ENCODE data around the gene CCDC134.
"Not testable (repeated sequence)": the region's sequence is repeated elsewhere in the genome, so short reads cannot be mapped to it uniquely, and the experiment has no call there.

The CCDC134 gene

DNA sequence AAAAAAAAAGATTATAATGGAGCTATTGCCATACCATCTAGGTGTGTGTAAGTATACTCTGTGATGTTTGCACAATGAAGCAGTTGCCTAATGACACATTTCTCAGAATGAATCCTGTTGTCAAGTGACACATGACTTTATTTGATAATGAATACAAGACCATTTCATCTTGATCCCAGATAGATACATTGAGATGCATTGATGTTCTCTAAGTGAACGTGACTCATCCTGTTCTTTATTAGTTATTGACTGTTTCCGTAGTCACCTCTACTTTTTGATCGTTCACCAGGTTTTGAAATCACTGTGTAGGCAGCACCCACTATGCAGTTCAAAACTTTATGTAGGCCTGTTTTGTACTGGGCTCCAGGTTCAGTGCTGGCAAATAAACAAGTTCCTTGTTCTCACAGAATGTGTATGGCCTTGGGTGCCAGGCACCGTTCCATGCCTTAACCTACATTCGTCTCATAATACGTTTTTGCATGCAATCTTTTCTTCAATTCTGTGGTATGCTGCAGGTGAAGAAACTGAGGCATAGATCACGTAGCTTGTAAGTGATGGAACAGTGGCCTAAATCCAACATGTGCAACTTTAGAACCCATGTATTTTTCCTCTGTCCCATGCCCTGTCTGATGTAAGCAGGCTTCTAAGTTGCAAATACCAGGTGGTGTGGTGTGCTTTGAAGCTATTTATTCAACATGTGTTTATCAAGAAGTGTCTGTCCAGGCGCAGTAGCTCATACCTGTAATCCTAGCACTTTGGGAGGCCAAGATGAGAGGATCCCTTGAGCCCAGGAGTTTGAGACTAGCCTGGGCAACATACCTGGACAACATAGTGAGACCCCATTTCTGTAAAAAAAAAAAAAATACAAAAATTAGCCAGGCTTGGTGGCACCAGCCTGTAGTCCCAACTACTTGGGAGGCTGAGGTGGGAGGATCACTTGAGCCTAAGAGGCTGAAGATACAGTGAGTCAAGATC lies 42.8 kb downstream of the CCDC134 start:
- DNase-seq (ENCODE audit: low read depth in 2 of 2) = no peak

- no peak for DNase-seq (ENCODE audit: low read depth in 2 of 2)
These were observed 43.6 kb downstream of the CCDC134 start for GRCh38 chr22:41844036-41844435.

DNA sequence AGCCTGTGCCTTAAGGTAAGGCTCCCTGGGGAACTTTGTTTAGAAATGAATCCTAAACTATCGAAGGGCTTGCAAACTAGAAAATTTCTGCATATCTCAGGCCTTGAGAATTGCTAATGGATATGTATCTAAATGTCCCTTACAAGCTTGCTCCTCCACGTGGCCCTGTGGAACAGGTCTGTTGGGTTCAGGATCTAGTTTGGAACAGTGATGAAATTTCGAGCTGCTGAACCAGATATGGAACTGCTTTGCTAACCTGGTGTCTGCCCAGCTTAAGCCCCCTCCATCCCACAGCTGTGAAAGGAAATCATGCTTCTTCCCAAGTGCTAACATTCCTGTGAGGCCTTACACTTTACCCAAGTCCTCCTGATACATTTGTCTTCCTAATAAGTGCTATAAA lies 44.0 kb downstream of the CCDC134 start:
- no peak for DNase-seq (ENCODE audit: low read depth in 2 of 2)

DNA sequence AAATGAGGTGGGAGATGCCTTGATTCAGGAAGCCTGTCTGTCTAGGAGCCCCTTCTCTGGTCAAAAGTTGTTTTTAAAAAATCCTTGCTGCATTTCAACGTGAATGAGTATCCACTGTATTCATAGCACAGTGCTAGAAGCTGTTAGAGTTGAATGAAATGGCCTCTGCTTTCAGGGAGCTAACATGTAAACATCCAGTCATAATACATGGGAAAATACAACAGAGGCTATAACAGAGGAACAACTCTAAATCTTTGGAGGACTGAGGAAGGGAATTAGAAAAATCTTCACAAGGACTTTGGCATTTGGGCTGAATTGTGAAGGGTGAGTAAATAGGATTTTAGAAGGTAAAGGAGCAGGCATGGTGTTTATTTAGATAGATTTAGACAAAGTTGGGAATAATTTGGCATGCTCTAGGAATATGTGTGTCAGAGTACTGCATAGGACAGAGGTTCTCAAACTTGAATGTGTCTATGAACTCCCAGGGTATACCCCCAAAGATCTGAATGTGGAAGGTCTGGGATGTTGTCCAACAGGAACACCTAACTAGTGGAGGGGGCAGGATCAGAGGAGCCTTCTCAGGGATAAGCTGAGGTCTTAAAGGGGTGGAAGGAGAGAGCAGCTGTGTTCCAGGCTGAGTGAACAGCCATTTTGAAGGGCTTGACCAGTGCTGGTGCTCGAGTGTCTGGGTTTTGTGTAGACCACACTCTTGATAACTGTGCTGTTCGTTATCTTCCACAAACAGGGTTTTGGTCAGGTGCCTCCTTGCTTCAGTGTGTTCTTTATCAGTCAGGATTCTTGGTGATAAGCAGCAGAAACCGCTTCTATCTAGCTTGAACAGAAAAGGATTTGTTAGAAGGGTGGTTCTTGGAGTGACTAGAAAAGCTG lies 45.1 kb downstream of the CCDC134 start:
- DNase-seq (ENCODE audit: low read depth in 2 of 2) = no peak

DNA sequence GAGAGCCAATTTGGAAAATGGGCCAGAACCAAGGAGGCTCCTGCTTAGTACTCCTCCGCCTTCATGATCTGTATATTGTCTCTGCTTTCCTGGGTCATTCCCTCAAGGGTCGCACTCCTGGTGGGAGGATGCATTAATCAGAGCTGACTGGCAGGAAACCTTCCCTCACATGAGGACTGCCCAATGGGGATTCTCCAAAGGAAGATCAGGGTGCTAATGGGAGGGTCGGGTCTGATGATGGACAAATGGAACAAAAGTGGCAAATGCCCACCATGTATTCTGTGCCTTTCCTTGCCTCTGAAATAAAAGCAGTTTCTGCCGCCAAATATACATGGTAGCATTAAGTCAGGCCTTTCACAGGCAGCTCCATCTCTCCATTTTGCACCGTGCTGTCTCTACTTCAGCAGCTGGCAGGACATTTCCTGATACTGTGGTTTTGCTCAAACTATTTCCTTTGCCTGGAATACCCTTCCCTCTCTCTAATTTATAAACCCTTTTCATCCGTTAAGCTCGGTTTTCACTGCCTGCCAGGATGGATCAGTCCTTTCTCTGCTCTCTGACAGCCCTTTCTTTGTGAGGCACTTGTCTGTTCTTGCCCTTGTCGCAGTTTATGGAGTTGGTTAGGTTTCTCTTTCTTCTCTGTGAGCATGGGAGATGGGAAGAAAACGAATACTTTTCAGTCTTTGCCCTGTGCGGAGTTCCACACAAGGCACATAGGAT lies 45.9 kb downstream of the CCDC134 start:
- DNase-seq (ENCODE audit: low read depth in 2 of 2) = no peak

GRCh38 chr22:41847300-41847699 lies 46.8 kb downstream of the CCDC134 start:
- no peak for DNase-seq (ENCODE audit: low read depth in 2 of 2)

DNA sequence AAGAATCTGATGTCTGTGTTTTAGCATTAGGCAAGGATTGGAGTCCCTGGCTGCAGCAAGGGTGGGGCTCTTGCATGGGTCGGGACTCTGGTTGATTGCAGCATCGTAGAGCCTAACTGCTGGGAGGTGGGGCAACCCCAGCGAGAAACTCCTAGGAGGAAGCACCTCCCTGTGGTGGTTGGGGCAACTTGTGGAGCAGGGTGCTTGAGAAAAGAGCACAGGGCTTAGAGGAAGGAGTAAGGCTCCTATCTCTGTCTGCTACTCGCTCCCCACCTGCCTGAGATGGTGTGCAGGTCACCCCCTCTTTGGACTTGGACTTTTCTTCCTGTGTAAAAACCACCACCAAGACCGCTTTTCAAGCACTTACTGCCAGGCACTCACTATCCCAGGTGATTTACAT lies 48.0 kb downstream of the CCDC134 start:
- DNase-seq (ENCODE audit: low read depth in 2 of 2) = no peak

DNA sequence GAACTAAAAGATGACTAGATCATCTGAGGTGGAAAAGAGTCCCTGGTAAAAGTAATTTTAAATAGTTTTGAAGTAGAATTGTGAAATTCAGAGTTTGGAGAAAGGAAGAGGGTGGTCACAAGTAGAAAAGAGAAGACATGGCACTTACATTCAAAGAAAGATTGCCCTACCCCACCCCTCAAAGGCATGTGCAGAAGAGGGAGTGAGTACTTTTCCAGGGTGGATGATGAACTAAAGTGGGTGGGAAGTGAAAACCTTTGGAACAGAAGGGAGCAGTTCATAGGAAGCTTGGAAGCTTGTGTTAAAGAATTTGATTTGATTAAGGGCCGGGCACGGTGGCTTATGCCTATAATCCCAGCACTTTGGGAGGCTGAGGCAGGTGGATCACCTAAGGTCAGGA lies 56.0 kb downstream of the CCDC134 start:
- no peak for DNase-seq (ENCODE audit: low read depth in 2 of 2)

DNA sequence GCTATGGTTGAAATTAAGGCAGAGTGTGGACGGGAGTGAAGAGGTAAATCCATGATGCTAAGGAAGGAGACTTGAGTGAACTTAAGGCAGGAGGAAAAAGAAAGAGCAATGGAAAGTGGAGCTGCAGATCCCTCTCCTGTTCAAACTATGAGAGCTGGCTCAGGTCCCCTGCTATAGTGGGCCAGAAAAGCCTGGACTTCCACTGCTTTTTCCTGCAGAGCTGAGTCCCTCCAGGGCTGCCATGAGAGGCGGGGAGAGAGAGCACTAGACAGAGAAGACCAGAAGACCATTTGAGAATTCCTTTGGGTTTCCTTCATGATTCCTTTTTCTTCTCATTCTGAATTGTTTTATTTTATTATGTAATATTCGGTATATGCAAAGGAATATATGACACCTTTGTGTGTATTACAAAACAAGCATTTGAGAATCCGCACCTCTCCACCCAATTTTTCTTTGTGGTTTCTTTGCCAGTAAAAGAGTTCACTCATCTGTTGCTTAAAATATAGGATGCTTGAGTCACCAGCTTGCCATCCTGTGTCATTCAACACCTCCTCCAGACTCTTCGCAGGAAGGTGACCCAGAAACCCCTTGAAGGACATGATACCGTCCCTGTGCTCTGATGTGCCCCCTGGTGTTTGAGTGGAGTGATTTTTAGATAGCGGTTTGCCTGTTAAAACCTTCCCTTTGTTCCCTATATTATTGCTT lies 56.8 kb downstream of the CCDC134 start:
- no peak for DNase-seq (ENCODE audit: low read depth in 2 of 2)

- no peak for DNase-seq (ENCODE audit: low read depth in 2 of 2)
These were observed 57.4 kb downstream of the CCDC134 start for GRCh38 chr22:41857860-41858199.

DNA sequence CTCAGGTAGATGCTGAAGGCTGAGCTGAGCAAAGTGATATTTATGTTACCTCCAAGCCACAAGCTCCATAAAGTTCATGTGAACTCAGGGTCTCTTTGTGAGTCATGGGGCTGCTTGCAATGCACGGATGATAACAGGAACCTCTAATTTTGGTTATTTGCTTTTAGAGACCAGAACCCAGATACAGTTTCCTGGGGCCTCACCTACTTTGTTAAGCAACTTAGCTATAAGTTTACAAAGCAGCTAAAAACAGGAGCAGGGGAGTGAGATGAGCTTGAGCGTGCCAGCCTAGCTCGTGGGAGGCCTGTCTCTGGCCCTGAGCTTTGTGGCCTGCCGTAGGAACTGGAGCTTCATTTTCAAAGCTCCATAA lies 61.7 kb downstream of the CCDC134 start:
- DNase-seq (ENCODE audit: low read depth in 2 of 2) = no peak

DNA sequence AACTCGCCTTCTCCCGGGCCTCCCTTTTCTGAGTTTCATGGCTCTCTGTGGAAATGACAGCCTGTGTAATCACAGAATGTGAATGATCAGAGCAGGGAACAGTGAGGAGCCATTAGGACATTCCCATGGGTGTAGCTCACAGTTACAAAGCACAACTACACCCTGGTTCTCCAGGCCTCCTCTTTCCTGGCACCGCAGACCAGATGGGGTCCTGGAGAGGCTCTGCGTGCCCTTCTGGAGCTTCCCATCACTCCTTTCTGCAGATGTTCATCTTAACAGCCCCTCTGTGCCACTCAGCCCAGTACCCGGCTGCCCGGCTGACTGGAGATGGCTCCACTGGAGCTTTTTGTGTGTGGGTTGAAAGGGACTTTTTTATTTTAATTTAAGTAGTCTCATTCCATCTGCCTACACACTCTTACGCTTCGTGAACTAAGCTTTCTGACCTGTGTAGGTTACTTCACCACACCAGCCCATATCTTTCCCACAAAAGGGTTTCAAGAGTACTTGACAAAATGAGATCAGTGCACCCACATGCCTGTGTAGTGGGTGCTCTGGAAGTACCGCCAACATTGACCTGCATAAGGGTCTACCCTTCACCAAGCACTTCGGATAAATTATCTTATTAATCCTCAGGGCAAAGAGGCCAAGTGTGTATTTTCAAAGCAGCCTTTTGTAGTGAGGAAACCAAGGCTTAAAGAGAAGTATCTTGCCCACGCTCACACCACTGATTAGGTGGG lies 62.2 kb downstream of the CCDC134 start:
- DNase-seq (ENCODE audit: low read depth in 2 of 2) = no peak

- DNase-seq (ENCODE audit: low read depth in 2 of 2) = no peak
These were observed 63.0 kb downstream of the CCDC134 start for GRCh38 chr22:41863472-41863871.

DNA sequence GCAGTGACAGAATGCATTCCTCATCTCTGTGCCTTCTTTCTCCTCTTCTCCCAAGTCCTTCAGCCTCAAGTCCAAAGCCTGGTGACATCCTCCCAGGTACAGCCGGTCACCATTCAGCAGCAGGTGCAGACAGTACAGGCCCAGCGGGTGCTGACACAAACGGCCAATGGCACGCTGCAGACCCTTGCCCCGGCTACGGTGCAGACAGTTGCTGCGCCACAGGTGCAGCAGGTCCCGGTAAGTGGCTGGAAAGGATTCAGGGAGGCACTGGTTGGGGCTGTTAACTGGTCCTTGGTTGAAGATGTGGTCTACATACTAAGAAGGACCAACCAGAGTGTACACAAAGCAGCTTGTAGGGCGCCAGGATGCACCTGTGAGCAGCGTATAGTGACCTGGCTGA lies 68.1 kb downstream of the CCDC134 start:
- DNase-seq (ENCODE audit: low read depth in 2 of 2) = no peak

GRCh38 chr22:41870081-41870480 lies 69.6 kb downstream of the CCDC134 start:
- DNase-seq (ENCODE audit: low read depth in 2 of 2) = not testable (repeated sequence)

DNA sequence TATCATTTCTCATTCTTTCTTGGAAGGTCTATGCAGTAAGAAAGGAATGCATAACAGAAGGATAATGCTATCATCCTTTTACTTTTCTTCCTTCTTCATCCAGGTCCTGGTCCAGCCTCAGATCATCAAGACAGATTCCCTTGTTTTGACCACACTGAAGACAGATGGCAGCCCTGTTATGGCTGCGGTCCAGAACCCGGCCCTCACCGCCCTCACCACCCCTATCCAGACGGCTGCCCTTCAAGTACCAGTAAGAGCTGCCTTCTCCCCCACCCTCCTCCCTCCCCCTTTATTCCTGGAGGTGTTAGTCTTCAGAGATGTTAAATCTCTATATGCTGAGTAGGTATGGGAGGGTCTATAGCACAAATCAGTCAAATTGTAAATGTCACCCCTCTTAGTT lies 70.3 kb downstream of the CCDC134 start:
- DNase-seq (ENCODE audit: low read depth in 2 of 2) = no peak

- no peak for DNase-seq (ENCODE audit: low read depth in 2 of 2)
These were observed 72.9 kb downstream of the CCDC134 start for GRCh38 chr22:41873391-41873790.

DNA sequence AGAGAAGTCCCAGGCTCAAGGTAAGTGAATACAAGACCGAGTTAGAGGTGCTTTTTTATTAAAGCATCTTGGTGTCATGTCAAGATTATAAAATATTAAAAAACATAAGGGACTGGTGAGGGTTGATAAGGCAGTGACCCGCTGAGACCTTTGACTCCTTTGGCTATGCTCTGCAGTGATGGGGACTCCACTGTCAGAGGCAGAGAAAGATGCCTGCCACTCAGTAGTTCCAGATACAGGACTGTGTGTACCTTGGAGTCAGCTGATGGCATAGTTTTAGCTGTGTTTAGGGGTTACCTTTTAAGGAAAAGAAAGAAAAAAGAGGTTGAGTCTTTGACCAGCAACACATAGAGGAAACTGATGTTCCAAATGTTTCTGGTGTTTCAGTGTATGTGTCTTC lies 73.6 kb downstream of the CCDC134 start:
- DNase-seq (ENCODE audit: low read depth in 2 of 2) = no peak

DNA sequence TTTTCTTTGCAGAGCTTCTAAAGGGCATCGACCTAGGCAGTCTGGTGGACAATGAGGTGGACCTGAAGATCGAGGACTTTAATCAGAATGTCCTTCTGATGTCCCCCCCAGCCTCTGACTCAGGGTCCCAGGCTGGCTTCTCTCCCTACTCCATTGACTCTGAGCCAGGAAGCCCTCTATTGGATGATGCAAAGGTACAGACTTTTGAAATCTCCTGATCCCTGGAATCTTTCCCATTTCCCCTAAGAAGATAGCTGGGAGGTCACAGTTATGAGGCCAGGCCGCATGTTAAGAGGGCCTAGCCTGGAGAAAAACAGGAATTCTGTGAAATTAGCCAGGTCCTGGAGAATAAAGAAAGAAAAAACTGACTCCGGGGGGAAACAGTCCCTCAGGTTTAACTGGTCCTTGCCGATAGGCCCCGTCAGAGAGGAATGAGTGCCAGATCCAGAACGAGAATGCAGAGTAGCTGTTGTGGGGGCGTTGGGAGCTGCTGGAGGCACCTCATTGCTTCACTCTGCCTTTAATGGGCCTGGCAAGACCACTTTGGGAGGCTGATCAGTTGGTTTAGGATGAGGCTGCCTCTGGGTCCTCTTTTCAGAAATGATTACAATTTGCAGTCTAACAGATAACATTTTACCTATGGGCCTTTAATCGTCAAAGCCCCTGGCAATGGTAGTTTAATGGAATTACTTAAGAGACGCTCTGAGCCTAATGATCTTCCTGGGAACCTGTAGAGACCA lies 75.2 kb downstream of the CCDC134 start:
- no peak for DNase-seq (ENCODE audit: low read depth in 2 of 2)
